T-helper 2 cell (primary cell): ENCODE measurements around the gene PTPRO.

Experiments
- DNase-seq, 5 experiments: peaks; one replicate each; pipeline versions ENCODE4 v3.0.0 to v3.0.0-alpha.2; 2012 to 2022
- total RNA-seq, 2 donors: gene quantifications; one replicate each; lab custom pipeline; 2026; lab: John Stamatoyannopoulos, UW

PTPRO gene
- total RNA-seq = 3.4 to 5.5 reads per million in 2 donors

DNA sequence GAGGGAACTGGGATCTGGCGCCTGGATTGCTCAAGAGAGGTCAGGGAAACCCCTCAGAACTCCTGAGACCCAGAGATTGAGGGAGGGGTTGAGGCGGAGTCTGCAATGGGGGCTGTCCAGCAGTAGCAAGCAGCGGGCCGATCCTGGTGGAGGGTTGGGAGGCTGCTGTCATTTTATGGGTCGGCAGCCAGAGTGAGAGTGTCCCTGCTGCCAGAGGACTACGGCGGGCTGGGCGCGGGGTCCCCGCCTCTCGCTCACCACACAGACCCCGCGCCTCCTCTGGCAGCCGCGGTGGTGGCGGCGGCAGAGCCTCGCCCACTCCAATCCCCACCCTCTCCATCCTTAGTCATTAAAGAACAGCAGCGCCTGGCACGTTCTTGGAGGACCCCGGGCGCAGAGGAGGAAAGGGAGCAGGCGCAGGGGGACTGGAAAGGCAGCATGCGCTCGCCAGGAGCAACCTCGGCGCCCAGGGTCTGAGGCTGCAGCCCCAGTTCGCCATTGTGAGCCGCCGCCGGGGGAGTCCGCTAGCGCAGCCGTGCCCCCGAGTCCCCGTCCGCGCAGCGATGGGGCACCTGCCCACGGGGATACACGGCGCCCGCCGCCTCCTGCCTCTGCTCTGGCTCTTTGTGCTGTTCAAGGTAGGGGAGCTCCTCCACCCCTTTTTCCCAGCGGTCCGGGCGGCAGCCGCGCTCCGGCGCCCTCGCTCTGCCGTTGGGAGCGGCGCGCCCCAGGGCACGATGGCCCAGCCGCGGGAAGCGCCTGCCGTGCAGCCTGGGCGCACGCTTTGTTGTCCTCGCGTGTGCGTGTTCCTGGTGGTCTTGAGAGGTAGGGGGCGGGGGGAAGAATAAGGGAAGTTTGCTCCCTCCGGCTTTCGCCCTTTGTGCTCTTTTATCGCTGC, at the start of gene PTPRO:
Gene PTPRO, plus strand, starts transcription at position 345 of the 898 bp plus-strand sequence.
- DNase-seq = peak in 1 of 5 experiments; percentile 7

GRCh38 chr12:15273896-15274295, 48.4 kb upstream of the PTPRO start:
- no peak for DNase-seq

GRCh38 chr12:15274561-15274967, 47.7 kb upstream of the PTPRO start:
- peak in 1 of 5 experiments; percentile 43 for DNase-seq

DNA sequence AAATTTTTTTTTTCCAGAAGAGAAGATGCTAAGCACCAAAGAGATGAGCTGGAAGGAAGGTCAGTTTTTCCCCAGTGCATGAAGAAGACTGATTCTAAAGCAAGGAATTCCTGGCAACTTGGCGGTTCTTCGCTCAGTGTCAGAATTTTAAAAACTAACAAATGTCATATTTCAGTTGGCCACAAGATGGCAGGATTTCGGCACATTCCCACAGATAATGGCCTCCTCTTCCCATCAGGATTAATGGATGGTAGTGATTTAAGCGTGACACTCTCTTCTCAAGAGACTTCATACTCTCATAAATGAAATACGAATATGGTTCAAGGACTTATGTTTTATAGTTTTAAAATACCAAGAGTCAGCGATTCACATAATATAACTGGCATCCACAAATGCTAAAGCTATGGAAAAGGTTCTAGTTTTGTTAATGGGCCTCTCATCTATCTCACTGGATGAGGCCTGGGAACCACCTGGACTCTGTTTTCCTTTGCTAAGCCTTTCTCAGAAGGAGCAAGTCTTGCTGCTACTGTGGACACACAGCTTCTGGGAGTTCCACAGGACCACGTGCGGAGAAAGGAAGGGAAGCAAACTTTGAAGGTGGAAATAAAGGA, 46.1 kb upstream of the PTPRO start:
- DNase-seq = no peak

DNA sequence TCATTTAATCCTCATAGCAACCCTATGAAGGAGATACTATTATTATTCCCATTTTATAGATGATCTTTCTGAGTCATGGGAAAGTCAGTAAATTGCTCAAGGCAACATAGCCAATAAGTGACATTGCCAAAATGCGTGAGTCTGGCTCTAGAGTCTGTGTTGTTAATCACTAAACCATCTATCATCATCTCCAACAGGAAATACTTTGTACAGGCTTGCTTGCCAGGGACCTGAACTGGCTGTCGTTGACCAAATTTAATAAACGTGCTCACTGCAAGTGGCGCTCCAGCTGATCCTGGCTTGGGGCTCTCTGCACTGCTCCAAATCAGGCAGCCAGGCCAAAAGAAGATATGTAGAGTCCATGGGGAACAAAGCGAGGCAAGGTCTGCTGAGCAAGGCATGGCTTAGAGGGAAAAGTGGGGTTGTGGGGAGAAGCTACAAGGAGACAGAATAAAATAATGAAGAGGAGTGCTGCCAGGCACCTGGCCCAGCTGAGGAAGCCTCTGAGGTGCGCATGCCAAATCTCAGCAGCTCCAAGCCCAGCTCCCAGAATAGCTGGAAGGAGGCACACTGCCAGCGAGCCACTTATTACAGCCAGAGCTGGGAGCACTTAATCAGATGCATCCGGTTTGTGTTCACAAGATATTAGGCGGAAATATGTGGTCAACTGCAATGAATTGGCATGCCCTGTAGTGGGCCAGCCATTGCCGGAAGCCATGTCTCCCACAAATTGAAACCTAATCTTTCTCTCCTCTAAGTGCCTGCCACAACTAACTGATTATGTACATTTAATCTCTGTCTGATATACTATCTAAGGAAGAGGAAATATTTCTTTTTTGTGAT, 43.3 kb upstream of the PTPRO start:
- peak in 1 of 5 experiments; percentile 53 for DNase-seq

DNA sequence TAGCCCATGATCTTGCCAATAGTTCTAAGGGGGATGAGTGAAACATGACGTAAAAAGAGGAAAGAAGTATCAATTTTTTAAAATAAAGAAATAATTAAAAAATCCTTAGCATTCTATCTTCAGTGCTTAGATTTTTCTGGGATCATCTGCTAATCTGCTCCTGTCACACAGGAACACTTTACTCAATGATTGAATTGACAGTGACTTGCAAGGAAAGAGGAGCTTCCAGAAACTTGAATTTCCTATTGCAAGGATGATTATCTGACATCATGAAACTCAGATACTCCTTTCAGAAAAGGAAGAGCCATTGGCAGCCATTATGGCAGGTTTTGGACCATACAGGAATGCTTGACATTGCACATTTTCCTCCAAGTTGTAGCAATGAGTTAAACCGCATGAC, 41.4 kb upstream of the PTPRO start:
- DNase-seq = no peak

DNA sequence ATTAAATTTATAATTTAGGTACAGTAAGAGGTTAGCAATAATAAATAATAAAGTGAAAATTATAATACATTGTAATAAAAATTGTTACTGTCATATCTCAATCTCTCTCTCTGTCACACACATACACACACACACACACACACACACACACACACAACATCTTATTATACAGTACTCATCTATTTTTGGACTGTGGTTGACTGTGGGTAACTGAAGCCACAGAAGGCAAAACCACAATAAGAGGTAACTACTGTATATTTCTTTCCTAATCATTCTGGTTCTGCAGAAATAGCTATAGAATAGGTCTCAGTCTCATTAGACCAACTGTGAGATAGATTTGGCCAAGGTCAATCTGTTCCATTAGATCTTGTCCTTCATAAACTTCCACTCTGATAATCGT, 33.1 kb upstream of the PTPRO start:
- peak in 1 of 5 experiments; percentile 56 for DNase-seq

- DNase-seq = no peak
These were observed 28.6 kb upstream of the PTPRO start for GRCh38 chr12:15293731-15294130.

DNA sequence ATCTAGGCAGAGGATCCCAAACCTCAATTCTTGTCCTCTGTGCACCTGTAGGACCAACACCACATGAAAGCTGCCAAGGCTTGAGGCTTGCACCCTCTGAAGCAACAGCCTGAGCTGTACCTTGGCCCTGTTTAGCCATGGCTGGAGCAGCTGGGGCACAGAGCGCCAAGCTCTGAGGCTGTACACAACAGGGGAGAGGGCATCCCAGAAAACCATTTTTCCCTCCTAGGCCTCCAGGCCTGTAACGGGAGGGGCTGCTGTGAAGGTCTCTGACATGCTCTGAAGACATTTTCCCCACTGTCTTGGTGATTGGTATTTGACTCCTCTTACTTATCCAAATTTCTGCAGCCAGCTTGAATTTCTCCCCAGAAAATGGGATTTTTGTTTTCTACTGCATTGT, 22.4 kb upstream of the PTPRO start:
- DNase-seq = no peak

DNA sequence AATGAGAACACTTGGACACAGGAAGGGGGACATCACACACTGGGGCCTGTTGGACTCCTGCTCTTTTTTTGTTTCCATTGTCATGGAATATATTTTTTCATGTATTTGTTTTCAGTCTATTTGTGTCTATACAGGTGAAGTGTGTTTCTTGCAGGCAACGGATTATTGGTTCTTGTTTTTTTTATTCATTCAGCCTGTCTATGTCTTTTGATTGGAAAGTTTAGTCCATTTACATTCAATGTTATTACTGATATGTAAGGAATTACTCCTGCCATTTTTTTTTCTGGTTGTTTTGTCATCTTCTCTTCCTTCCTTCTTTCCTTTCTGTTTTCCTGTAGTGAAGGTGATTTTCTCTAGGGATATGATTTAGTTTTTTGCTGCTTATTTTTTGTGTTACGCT, 18.0 kb upstream of the PTPRO start:
- DNase-seq = no peak

DNA sequence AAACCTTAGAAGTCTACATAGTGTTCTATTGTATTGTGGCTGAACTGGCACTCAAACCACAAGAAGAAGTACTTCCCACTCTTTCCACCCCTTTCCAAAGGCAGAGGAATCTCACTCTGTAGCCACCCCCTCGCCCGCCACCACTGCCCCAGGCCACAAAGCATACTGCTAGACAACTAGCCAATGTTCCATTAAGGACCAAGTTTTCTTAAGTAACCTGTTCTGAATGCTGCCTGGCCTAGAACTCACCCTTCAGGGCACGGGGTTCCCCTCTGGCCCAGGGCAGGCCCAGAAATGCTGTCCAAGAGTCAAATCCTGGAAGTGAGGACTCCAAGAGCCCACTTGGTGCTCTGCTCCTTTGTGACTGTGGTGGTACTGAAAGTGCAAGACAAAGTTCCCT, 15.7 kb upstream of the PTPRO start:
- DNase-seq = no peak

DNA sequence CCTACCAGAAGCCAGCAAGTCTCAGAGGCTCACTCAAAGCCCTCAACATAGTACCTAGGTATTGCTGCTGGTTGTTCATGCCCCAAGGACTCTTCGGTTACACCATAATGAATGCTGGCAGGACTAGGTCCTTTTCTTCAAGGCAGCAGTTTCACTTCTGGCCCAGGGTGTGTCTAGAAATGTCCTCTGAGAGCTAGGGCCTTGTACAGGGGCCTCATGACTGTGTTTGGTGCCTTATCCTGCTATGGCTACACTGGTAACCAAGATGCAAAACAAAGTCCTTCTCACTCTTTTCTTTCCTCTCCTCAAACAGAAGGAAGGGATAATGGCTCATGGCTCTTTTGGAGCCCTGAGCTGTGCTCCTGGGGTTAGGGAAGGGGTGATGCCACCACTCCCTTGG, 15.2 kb upstream of the PTPRO start:
- no peak for DNase-seq

DNA sequence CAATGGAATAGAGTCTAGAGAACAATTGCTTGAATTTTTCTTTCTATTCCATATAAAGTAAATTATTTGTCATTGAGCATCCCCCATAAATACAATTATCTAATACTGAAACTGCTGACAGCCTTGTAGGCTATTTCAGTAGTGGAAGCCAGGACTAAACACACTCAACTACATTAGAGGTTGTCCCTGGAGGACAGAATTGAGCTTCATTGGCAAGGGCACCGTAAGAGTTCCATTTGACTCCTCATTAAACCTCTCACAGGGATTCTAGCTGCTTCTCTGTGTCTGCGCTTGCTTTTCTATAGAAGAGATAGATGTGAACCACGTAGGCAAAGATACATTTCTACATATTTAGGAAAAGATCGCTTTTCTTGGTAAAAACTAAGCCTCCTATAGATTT, 3.5 kb upstream of the PTPRO start:
- DNase-seq = no peak

DNA sequence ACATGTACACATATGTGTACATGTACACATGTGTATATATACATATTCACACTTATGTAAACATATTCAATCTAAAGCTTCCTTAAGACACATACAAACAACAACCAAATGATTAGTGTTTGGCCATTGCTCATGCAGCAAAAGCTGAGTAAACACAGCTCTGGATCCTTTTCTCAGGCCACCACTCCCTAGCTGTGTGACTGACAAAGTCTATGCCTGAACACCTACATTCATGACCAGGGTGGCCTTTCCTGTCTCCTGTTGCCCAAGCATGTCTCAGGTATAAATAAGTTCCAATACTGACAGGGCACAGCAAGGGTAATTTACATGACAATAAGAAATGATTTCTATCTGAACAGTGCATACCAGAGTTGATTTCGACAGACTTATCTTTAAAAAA, 1.4 kb upstream of the PTPRO start:
- no peak for DNase-seq

DNA sequence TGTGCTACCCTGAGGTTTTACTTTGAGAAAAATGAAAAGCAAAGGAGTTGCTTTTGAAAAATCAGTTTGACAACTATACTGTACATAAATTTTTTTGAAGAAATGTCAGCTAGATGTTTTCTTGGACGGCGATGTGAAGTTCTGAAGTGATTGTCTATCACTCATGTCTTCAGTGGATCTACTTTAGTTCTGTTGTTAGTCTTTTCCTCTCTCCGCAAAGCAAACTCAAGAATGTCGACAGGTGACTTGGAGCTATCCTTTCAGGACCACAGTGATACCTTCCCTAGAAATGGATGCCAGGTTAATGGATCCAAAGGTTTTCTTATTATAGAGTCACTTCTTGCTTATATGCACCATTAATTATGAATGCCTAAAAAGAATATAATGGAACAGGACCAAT, 1.2 kb downstream of the PTPRO start:
- DNase-seq = no peak

DNA sequence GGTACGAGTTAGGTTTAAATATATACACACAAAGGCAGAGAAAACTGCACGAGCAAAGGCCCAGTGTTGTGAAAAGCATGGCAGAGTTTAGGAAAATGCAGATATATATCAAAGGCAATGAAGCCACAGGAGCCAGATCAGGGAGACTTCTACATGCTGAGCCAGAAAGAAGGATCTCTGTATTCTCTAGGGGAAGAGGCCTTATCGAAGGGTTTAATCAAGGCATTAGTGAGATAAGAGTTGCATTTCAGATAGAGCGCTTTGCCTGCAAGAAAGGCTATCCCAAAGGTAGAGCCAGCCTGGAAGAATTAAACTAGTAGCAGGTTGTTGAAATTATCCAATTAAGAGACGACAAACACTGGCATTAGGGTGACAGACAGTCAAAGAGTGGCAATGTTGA, 7.6 kb downstream of the PTPRO start:
- DNase-seq = no peak

- no peak for DNase-seq
These were observed 11.9 kb downstream of the PTPRO start for GRCh38 chr12:15334225-15334624.

DNA sequence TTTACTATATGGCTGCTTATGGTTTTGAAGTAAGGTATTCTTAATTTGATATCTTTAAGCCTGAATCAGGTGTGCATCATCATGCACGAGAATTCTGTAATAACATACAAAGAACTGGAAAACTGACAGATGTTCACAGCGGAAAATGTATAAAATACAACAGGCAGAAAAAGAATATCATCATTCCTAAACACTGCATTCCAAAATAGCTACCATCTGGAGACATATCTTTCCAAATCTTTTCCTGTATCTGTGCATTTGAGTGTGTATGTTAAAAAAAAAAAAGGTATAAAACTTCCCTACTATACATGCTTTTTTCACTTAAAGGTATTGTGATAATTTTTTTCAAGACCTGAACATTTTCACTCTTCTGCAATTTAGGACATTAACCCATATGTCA, 13.7 kb downstream of the PTPRO start:
- DNase-seq = no peak

DNA sequence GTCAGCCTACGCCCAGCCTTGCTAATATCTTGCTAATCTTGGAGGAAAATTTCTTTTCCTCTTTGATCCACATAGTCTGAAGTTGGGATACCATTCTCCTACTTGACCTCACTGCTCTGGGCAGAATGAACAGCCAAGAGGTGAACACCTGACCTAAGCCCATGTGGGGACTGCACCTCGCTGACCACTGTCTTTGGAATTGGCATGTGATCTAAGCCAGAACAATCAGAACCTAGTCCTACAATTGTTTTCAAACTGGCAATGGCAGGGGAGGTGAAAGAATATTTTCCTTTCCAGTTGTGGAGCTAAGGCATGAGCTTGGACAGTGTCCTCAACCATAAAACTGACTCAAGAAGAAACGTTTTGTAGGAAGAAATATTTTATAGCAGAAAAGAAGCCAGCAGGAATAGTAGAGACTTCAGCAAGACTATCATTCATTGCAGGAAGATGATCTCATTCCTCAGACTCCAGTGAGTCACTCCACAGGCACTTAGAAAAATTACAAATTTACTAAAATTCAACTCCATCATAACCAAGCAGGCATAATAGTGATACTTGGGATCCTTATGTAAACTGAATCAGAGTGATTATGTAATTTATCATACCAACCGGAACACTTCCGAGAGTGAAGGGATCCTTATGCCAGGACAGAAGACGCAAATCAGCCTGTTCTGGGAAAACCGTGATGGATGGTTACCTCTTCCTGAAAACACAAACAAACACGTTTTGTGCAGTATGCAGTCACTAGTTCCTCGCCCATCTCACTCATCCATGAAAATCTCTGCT, 14.7 kb downstream of the PTPRO start:
- DNase-seq = no peak

DNA sequence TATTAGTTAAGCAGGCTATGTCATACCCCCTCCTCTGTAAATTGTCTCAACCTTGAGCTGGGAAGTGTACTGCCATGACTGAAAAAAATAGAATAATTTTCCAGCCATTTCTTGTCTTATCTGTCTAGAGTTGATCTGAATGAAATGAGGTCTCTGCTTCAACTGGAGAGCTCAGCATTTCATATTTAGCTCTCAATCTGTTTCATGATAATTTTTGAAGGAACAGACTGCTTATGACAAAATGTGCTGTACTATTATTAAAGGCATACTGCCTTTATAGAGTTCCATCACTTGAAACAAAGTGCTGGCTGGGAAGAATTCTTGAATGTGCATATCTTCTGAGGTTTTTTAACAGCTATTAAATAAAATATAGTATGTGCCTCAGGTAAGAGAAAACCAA, 19.1 kb downstream of the PTPRO start:
- DNase-seq = no peak

DNA sequence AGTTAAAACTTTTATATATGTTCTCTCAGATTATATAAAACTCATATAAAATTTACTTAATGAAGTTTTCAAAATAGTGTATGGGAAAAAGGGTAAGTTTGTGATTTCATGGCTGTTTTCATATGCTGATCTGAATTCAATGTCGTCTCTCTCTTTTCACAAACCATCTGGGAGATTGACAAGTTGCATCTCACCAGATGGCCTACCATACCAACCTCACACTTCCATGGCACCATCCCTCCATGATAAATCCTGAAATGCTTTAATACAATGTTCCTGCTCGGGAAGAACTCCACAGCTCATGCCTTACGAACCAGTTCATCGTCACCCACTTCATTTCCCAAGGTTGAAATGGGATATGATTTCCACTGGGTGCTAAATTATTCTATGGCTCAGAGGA, 22.3 kb downstream of the PTPRO start:
- no peak for DNase-seq

DNA sequence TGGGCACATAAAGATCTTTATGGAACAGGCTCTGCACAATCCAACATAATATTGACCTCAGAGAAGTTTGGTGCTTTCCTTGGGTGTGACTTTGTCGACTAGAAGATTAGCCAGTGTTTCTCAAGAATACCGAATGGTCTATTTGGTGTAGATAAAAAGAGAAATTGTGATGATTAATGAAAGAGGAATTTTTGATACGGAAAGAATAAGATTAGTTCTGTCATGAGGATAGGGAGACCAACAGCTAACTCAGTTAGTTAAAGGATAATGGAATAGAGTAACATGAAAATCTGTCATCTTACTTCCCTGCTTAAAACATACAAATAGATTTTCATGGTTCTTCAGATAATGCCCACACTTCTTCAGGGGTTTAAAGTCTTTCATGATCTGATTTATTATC, 24.2 kb downstream of the PTPRO start:
- DNase-seq = no peak

DNA sequence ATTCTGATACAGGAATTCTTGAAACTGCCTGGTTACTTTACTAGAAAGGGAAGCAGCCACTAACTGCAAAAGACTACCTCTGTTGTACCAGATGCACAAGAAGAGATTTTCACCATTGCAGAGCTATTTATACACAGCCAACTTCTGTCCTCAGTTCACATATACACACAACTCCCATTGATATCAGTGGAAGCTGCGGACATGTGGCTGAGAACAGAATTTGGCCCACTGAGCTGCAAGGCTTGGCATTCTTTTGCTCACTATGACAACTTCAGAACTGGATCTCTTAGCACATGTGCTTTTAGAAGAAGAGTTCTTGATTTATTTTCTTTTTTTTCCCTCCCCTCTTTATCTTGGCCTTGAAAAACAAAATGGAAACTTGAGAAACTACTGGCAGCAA, 28.3 kb downstream of the PTPRO start:
- no peak for DNase-seq
